IMR-90 (cell line): Measurements from ENCODE around the gene SGPL1.

Experiments used
- BHLHE40 ChIP-seq: fragments of 150-350 bp; IDR thresholded peaks from 2 replicates; pipeline ENCODE4 v1.6.1; 2016; ENCODE audit warnings: mild to moderate bottlenecking, low read depth, low read length
- CEBPB ChIP-seq: IDR thresholded peaks from 2 replicates; pipeline ENCODE4 v1.6.1; 2012; ENCODE audit warnings: low read depth, low read length, improper control_type of control experiment
- FOS ChIP-seq: fragments of 150-350 bp; IDR thresholded peaks from 2 replicates; pipeline ENCODE4 v1.6.1; 2016; ENCODE audit warnings: low read depth, low read length
- MAFK ChIP-seq: IDR thresholded peaks from 2 replicates; pipeline ENCODE4 v1.6.1; 2012; ENCODE audit warnings: low read depth, low read length, improper control_type of control experiment
- MAZ ChIP-seq: IDR thresholded peaks from 2 replicates; pipeline ENCODE4 v1.6.1; 2012; ENCODE audit warnings: low read depth, mild to moderate bottlenecking, low read length, improper control_type of control experiment, moderate library complexity, borderline replicate concordance
- MXI1 ChIP-seq: IDR thresholded peaks from 2 replicates; pipeline ENCODE4 v1.6.1; 2012; ENCODE audit warnings: low read depth, mild to moderate bottlenecking, low read length, moderate library complexity, borderline replicate concordance
- NFE2L2 ChIP-seq: fragments of 150-350 bp; IDR thresholded peaks from 2 replicates; pipeline ENCODE4 v1.6.1; 2016; ENCODE audit warnings: low read depth, mild to moderate bottlenecking, low read length
- POLR2A ChIP-seq: IDR thresholded peaks from 2 replicates; pipeline ENCODE4 v1.6.1; 2012; ENCODE audit warnings: mild to moderate bottlenecking, low read depth, low read length
- RAD21 ChIP-seq: IDR thresholded peaks from 2 replicates; pipeline ENCODE4 v1.6.1; 2012; ENCODE audit warnings: low read length, improper control_type of control experiment
- RFX5 ChIP-seq: IDR thresholded peaks from 2 replicates; pipeline ENCODE4 v1.8.0; 2012; ENCODE audit warnings: low read depth, mild to moderate bottlenecking, low read length, moderate library complexity
- TF ChIP-seq, protein P1 (sequence below): conservative IDR thresholded peaks from 2 replicates; pipeline ENCODE4 v1.5.1; 2012; ENCODE audit warnings: mild to moderate bottlenecking, low read depth, low read length, improper control_type of control experiment

DNA sequence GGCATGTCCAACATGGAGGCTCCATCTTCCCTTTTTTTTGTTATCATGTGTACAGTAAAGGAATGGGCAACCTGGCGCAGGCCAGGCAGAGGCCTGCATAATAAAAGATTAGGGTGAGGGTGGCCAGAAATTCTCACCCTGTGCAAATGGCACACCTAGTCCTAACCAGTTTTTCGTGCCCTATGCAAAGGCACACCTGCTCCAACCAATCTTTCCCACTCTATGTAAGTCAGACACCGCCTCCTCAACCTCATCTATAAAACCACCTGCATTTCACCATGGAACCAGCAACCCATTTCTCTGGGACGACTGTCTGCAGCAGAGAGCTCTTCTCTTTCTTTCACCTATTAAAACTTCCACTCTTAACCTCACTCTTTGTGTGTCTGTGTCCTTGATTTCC lies 46.6 kb upstream of the SGPL1 start:
- TF ChIP-seq, protein P1, sequence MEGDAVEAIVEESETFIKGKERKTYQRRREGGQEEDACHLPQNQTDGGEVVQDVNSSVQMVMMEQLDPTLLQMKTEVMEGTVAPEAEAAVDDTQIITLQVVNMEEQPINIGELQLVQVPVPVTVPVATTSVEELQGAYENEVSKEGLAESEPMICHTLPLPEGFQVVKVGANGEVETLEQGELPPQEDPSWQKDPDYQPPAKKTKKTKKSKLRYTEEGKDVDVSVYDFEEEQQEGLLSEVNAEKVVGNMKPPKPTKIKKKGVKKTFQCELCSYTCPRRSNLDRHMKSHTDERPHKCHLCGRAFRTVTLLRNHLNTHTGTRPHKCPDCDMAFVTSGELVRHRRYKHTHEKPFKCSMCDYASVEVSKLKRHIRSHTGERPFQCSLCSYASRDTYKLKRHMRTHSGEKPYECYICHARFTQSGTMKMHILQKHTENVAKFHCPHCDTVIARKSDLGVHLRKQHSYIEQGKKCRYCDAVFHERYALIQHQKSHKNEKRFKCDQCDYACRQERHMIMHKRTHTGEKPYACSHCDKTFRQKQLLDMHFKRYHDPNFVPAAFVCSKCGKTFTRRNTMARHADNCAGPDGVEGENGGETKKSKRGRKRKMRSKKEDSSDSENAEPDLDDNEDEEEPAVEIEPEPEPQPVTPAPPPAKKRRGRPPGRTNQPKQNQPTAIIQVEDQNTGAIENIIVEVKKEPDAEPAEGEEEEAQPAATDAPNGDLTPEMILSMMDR: no peak
- TF ChIP-seq RAD21 (no peak), MAFK (no peak), BHLHE40 (no peak), NFE2L2 (no peak), CEBPB (no peak), FOS (no peak), RFX5 (no peak), MXI1 (no peak), MAZ (no peak), POLR2A (no peak)
